ENCODE data around the gene ABCG5. TPM values are rescaled to one million over a fixed set of nuclear protein-coding genes. Genes with fewer than 3 reads are reported as not detected.

ABCG5 gene
- total RNA-seq, 2 experiments from 2014 or later, result not detected

- Mint-ChIP-seq H3K9me3 (no peaks in the 10 kb centered on the region), H3K27ac (no peak overlapping the region), H3K36me3 (no peaks in the 10 kb centered on the region), H3K27me3 (peaks cover 24% of the 10 kb centered on the region), H3K4me1 (ENCODE audit: low read depth) (no peaks in the 10 kb centered on the region), H3K4me3 (no peak overlapping the region)
- ChIA-PET CTCF (interaction anchor here (0.9 kb wide), 1 partner anchor 23 kb away, joined by 3 read pairs; no protein-coding TSS in a partner anchor), POLR2A (no interaction called here)
- no peak for DNase-seq
- intact Hi-C loops (cut with micrococcal nuclease), result no loop called here
Measured at GRCh38 chr2:43854671-43855070, 16.0 kb upstream of the ABCG5 start.

- ChIA-PET CTCF (no interaction called here), POLR2A (no interaction called here)
- no peak for DNase-seq
- intact Hi-C loops (cut with micrococcal nuclease), result no loop called here
- H3K27me3 Mint-ChIP-seq, result peaks cover 24% of the 10 kb centered on the region
- H3K36me3 Mint-ChIP-seq, result no peaks in the 10 kb centered on the region
- no peak overlapping the region for H3K4me3 Mint-ChIP-seq
- no peaks in the 10 kb centered on the region for H3K4me1 Mint-ChIP-seq (ENCODE audit: low read depth)
- H3K9me3 Mint-ChIP-seq, result no peaks in the 10 kb centered on the region
- H3K27ac Mint-ChIP-seq, result no peak overlapping the region
Measured at GRCh38 chr2:43853141-43854081, 14.8 kb upstream of the ABCG5 start.

GRCh38 chr2:43852196-43852730, 13.6 kb upstream of the ABCG5 start:
- POLR2A ChIA-PET, result no interaction called here

GRCh38 chr2:43851011-43851980, 12.7 kb upstream of the ABCG5 start:
- DNase-seq, result no peak
- no peak overlapping the region for H3K4me3 Mint-ChIP-seq
- H3K36me3 Mint-ChIP-seq, result no peaks in the 10 kb centered on the region
- no peaks in the 10 kb centered on the region for H3K4me1 Mint-ChIP-seq (ENCODE audit: low read depth)
- intact Hi-C loops (cut with micrococcal nuclease), result no loop called here
- ChIA-PET CTCF (no interaction called here), POLR2A (no interaction called here)
- H3K27me3 Mint-ChIP-seq, result peaks cover 15% of the 10 kb centered on the region
- H3K9me3 Mint-ChIP-seq, result no peaks in the 10 kb centered on the region
- no peak overlapping the region for H3K27ac Mint-ChIP-seq

More at GRCh38 chr2:43852196-43852730, 13.6 kb upstream of the ABCG5 start:
- intact Hi-C loops (cut with micrococcal nuclease), result no loop called here
- Mint-ChIP-seq H3K4me1 (ENCODE audit: low read depth) (no peaks in the 10 kb centered on the region), H3K36me3 (no peaks in the 10 kb centered on the region), H3K4me3 (no peak overlapping the region), H3K27me3 (peaks cover 17% of the 10 kb centered on the region), H3K9me3 (no peaks in the 10 kb centered on the region), H3K27ac (no peak overlapping the region)
- CTCF ChIA-PET, result no interaction called here
- DNase-seq, result no peak

- Mint-ChIP-seq H3K4me1 (ENCODE audit: low read depth) (no peaks in the 10 kb centered on the region), H3K4me3 (no peak overlapping the region), H3K9me3 (no peaks in the 10 kb centered on the region), H3K27me3 (peaks cover 6% of the 10 kb centered on the region), H3K36me3 (no peaks in the 10 kb centered on the region), H3K27ac (no peak overlapping the region)
- DNase-seq, result no peak
- ChIA-PET CTCF (no interaction called here), POLR2A (no interaction called here)
- intact Hi-C loops (cut with micrococcal nuclease), result no loop called here
Measured at GRCh38 chr2:43848214-43848613, 9.6 kb upstream of the ABCG5 start.

- Mint-ChIP-seq H3K4me3 (no peak overlapping the region), H3K9me3 (no peaks in the 10 kb centered on the region), H3K36me3 (no peaks in the 10 kb centered on the region), H3K27me3 (peaks cover 6% of the 10 kb centered on the region), H3K4me1 (ENCODE audit: low read depth) (no peaks in the 10 kb centered on the region), H3K27ac (no peak overlapping the region)
- intact Hi-C loops (cut with micrococcal nuclease), result no loop called here
- CTCF ChIA-PET, result interaction anchor here (0.9 to 1.2 kb wide), 2 partner anchors 32 to 230 kb away, joined by 3 to 4 read pairs; no protein-coding TSS in a partner anchor
- DNase-seq, result no peak
- POLR2A ChIA-PET, result no interaction called here
Measured at GRCh38 chr2:43846140-43846793, 7.6 kb upstream of the ABCG5 start.

- no peak overlapping the region for H3K4me3 Mint-ChIP-seq
- no peak overlapping the region for H3K27ac Mint-ChIP-seq
- no peaks in the 10 kb centered on the region for H3K36me3 Mint-ChIP-seq
- intact Hi-C loops (cut with micrococcal nuclease), result no loop called here
- ChIA-PET CTCF (no interaction called here), POLR2A (no interaction called here)
- no peak for DNase-seq
- H3K27me3 Mint-ChIP-seq, result peaks cover 6% of the 10 kb centered on the region
- no peaks in the 10 kb centered on the region for H3K9me3 Mint-ChIP-seq
- no peaks in the 10 kb centered on the region for H3K4me1 Mint-ChIP-seq (ENCODE audit: low read depth)
Measured at GRCh38 chr2:43845181-43845580, 6.5 kb upstream of the ABCG5 start.

GRCh38 chr2:43842866-43843226, 4.2 kb upstream of the ABCG5 start:
- ChIA-PET POLR2A (no interaction called here), CTCF (interaction anchor here (3.1 kb wide), 1 partner anchor 35 kb away, joined by 9 read pairs; no protein-coding TSS in a partner anchor)
- H3K4me3 Mint-ChIP-seq, result no peak overlapping the region
- H3K27me3 Mint-ChIP-seq, result peaks cover 6% of the 10 kb centered on the region
- H3K27ac Mint-ChIP-seq, result no peak overlapping the region
- intact Hi-C loops (cut with micrococcal nuclease), result no loop called here
- no peak for DNase-seq
- H3K4me1 Mint-ChIP-seq (ENCODE audit: low read depth), result no peaks in the 10 kb centered on the region
- no peaks in the 10 kb centered on the region for H3K36me3 Mint-ChIP-seq
- H3K9me3 Mint-ChIP-seq, result no peaks in the 10 kb centered on the region

- POLR2A ChIA-PET, result no interaction called here
Measured at GRCh38 chr2:43841949-43842865, 3.6 kb upstream of the ABCG5 start.

GRCh38 chr2:43840965-43841364, 2.3 kb upstream of the ABCG5 start:
- no peaks in the 10 kb centered on the region for H3K27me3 Mint-ChIP-seq
- DNase-seq, result no peak
- CTCF ChIA-PET, result interaction anchor here (3.1 kb wide), 1 partner anchor 37 kb away, joined by 9 read pairs; no protein-coding TSS in a partner anchor

More at GRCh38 chr2:43841949-43842865, 3.6 kb upstream of the ABCG5 start:
- Mint-ChIP-seq H3K27me3 (peaks cover 5% of the 10 kb centered on the region), H3K4me1 (ENCODE audit: low read depth) (no peaks in the 10 kb centered on the region), H3K27ac (no peak overlapping the region), H3K4me3 (no peak overlapping the region), H3K9me3 (no peaks in the 10 kb centered on the region), H3K36me3 (no peaks in the 10 kb centered on the region)
- no peak for DNase-seq
- intact Hi-C loops (cut with micrococcal nuclease), result no loop called here
- CTCF ChIA-PET, result interaction anchor here (3.1 kb wide), 1 partner anchor 36 kb away, joined by 9 read pairs; no protein-coding TSS in a partner anchor

More at GRCh38 chr2:43840965-43841364, 2.3 kb upstream of the ABCG5 start:
- Mint-ChIP-seq H3K4me3 (no peak overlapping the region), H3K4me1 (ENCODE audit: low read depth) (no peaks in the 10 kb centered on the region), H3K9me3 (no peaks in the 10 kb centered on the region), H3K27ac (no peak overlapping the region), H3K36me3 (no peaks in the 10 kb centered on the region)
- POLR2A ChIA-PET, result no interaction called here
- intact Hi-C loops (cut with micrococcal nuclease), result no loop called here

Measured in activated CD4-positive, alpha-beta memory T cell treated with anti-CD3 and anti-CD28 coated beads for 36 hours (primary cell).